IPS DF 4.7 (cell line): ENCODE data around the gene TXNDC15.
A peak's percentile ranks its signal among the peaks of the same experiment; 100 is the strongest.
"Not testable (repeated sequence)": the region's sequence is repeated elsewhere in the genome, so short reads cannot be mapped to it uniquely, and the experiment has no call there.

Source experiments
- DNase-seq: peaks from one replicate; pipeline ENCODE4 v3.0.0-alpha.2; 2013; ENCODE audit warnings: low spot score; ENCODE audit errors: extremely low read depth

The TXNDC15 gene

GRCh38 chr5:134877159-134877558, 3.0 kb downstream of the TXNDC15 start:
- DNase-seq, result no peak

DNA sequence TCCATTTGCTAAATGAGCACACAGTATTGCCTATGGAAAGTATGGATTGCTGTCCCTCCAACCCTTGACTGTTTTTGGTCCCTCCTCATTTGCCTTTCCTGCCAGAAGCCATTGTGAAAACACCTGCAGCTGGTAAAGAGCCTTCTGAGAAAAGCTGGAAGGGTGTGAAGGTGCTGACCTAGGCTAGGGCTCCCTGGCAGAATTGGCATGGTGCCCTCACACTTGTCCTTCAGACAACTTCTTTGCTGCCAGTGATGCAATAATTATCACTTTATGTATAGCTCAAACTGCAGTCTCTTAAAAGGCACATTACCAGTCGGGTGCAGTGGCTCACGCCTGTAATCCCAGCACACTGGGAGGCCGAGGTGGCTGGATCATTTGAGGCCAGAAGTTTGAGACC, 4.2 kb downstream of the TXNDC15 start:
- no peak for DNase-seq

DNA sequence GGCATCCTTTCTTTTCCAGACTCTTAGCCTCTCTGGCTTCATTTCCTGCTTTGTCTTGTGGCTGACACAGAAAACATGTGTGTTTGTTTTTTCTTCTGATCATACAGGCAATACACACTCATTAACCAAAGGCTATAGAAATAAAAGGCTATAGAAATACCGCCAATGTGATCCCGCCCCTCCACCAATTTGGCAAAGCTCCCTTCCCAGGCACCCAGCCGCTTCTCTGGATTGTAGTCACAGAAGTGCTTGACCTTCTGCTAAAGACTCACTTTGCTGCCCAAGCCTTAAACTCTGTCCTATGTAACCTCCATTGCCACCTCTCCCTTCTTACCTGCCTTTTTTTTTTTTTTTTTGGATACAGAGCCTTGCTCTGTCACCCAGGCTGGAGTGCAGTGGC, 5.3 kb downstream of the TXNDC15 start:
- DNase-seq, result no peak

DNA sequence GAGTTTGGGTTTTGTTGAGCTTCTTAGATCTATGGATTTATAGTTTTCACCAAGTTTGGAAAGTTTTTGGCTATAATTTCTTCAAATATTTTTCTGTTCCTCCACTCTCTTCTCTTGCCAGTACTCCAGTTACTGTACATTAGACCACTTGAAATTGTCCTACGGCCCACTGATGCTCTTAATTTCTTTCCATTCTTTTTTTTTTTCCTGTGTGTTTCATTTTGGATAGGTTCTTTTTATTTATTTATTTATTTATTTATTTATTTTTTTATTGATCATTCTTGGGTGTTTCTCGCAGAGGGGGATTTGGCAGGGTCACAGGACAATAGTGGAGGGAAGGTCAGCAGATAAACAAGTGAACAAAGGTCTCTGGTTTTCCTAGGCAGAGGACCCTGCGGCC, 6.8 kb downstream of the TXNDC15 start:
- not testable (repeated sequence) for DNase-seq

GRCh38 chr5:134881711-134882110, 7.5 kb downstream of the TXNDC15 start:
- not testable (repeated sequence) for DNase-seq

- DNase-seq, result no peak
Observed at GRCh38 chr5:134887593-134888159, 13.5 kb downstream of the TXNDC15 start.

GRCh38 chr5:134889335-134889734, 15.2 kb downstream of the TXNDC15 start:
- no peak for DNase-seq

DNA sequence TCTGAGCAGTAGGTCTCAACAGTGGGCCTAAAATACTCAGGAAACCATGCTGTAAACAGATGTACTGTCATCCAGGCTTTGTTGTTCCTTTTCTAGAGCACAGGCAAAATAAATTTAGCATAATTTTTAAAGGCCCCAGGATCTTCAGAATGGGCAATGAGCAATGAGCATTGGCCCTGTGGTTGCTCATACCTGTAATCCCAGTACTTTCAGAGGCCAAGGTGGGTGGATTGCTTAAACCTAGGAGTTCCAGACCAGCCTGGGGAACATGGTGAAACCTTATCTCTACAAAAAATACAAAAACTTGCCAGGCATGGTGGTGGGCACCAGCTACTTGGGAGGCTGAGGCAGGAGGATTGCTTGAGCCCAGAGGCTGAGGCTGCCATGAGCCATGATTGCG, 17.3 kb downstream of the TXNDC15 start:
- no peak for DNase-seq

DNA sequence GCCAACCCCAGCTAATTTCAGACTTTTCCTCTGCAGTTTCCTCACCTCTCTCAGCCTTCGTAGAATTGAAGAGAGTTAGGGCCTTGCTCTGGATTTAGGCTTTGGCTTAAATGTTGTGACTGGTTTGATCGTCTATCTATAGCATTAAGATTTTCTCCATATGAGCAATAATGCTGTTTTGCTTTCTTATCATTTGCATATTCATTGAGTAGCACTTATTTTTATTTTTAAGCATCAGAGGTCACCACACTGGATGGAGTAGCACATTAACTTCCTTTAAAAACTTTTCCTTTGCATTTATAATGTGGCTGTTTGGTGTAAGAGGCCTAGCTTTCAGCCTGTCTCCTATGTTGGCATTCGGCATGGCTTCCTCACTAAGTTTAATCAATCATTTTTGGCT, 18.1 kb downstream of the TXNDC15 start:
- DNase-seq, result no peak

- no peak for DNase-seq
Observed at GRCh38 chr5:134892926-134893325, 18.8 kb downstream of the TXNDC15 start.

DNA sequence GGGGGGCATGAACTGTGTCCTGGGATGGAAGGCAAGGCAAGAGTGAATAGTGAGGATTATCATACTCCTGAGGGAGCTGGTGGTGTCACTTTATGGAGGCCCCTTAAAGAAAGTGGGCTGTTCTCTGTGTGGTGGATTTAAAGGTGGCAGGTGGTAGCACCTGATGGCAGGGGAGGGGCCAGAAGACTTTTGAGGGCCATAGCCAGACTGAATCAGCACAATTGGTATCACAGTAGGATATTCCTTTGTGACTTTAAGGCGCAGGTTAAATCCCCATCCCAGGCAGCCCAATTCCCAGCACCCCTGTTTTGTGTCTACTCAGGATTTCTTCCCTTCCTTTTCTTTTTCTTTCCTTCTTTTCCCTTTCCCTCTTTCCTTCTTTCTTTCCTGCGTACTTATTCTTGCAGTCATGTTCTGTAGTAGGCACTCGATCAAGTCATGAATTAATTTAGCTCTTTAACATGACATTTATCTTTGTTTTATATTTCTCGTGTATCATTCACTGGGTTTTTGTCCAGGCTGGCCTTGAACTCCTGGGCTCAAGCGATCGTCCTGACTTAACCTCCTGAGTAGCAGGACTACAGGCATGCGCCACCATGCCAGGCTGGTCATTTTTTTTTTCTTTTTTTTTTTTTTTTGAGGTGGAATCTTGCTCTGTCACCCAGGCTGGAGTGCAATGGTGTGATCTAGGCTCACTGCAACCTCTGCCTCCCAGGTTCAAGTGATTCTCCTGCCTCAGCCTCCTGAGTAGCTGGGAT, 19.8 kb downstream of the TXNDC15 start:
- DNase-seq, result no peak

- no peak for DNase-seq
Observed at GRCh38 chr5:134902071-134902801, 28.1 kb downstream of the TXNDC15 start.

GRCh38 chr5:134904610-134905245, 30.6 kb downstream of the TXNDC15 start, which contains the start of gene PCBD2:
PCBD2 (plus strand) TSS chr5:134905131; CDS start chr5:134905140, 9 bp downstream.
- DNase-seq, result peak; percentile 72

GRCh38 chr5:134905246-134905996, 31.2 kb downstream of the TXNDC15 start:
- no peak for DNase-seq

DNA sequence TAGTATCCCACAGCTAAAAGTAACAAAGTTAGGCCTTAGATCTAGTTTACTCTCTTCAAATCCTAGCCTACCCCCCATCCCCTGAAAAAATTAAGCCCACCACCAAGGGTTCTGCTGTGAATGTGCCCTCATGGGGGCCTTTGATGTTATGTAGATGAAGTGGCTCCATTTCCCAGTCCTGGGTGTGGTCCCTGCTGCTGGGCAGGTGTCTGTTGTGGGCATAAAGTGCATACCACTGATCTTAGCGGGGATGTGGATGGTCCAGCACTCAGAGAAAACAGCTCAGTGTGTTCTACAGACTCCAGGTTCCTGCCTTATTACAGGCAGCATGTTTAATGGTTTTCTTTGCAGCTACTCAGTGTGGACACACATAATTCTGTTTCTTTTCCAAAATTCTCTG, 32.6 kb downstream of the TXNDC15 start:
- DNase-seq, result no peak

DNA sequence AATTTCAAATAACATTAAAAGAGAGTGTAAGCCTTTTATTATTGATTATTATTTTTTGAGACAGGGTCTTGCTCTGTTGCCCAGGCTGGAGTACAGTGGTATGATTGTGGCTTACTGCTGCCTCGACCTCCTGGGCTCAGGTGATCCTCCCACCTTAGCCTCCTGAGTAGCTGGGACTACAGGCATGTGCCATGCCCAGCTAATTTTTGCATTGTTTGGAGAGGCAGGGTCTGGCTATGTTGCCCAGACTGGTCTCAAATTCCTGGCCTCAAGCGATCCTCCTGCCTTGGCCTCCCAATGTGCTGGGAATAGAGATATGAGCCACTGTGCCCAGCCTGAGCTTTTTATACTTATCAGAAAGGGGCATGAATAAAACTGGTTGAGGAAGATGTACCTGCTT, 36.6 kb downstream of the TXNDC15 start:
- DNase-seq, result not testable (repeated sequence)

GRCh38 chr5:134911285-134912206, 37.4 kb downstream of the TXNDC15 start:
- no peak for DNase-seq

DNA sequence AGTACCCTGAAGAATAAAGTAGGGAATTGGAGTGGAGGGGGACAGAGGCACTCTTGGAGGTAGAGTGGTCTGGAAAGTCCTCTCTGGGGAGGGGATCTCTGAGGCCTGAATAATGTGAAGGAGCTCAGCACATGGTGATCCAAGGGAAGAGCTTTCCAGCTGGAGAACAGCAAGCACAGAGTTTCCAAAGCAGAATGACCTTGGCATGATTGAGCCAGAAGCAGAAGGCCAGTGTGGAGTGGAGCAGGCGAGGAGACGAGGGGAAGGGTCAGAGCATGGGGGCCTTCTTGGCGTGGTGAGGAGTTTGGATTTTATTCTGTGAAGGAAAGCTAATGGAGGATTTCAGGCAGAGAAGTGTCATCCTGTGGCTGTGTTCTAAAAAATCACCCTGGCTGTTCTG, 39.1 kb downstream of the TXNDC15 start:
- no peak for DNase-seq

- no peak for DNase-seq
Observed at GRCh38 chr5:134913795-134914194, 39.6 kb downstream of the TXNDC15 start.
